Head of caudate nucleus (tissue), 42 donors: ENCODE data around the gene OR10G7.
"Not testable (repeated sequence)": the region's sequence is repeated elsewhere in the genome, so short reads cannot be mapped to it uniquely, and the experiment has no call there.

Source experiments
- DNase-seq, 42 donors: peaks; one replicate each; pipeline versions ENCODE4 v3.0.0 to v3.0.0-alpha.2; 2020 to 2021; ENCODE audit warnings: mixed read lengths in 7 of 42
- intact Hi-C: fragments of 100-400 bp; cut with DNase I; formaldehyde crosslinking; loops from one replicate; pipeline ENCODE4 v1.15.0; 2022

Gene OR10G7

GRCh38 chr11:124052966-124053365 lies 11.8 kb upstream of the OR10G7 start:
- no peak for DNase-seq
- intact Hi-C loops, result no loop called here

GRCh38 chr11:124050748-124051147 lies 9.6 kb upstream of the OR10G7 start:
- no peak for DNase-seq
- intact Hi-C loops, result no loop called here

GRCh38 chr11:124043420-124043819 lies 2.3 kb upstream of the OR10G7 start:
- intact Hi-C loops, result no loop called here
- no peak for DNase-seq

- no peak for DNase-seq
- intact Hi-C loops, result no loop called here
Measured at GRCh38 chr11:124039557-124039956, 1.6 kb downstream of the OR10G7 start.

GRCh38 chr11:124036666-124037065 lies 4.5 kb downstream of the OR10G7 start:
- no peak for DNase-seq
- intact Hi-C loops, result no loop called here

- DNase-seq, result no peak
- intact Hi-C loops, result no loop called here
Measured at GRCh38 chr11:124026498-124026897, 14.6 kb downstream of the OR10G7 start, which contains the start of gene OR10G8. Gene OR10G8 (plus strand): TSS chr11:124026798. CDS start chr11:124029623, 2,825 bp downstream.

- intact Hi-C loops, DNase-seq: not testable (repeated sequence)
Measured at GRCh38 chr11:124015837-124016236, 25.3 kb downstream of the OR10G7 start.

GRCh38 chr11:124012697-124013096 lies 28.4 kb downstream of the OR10G7 start, which contains the start of gene OR10G4:
Gene OR10G4 (plus strand): TSS chr11:124012997. CDS start chr11:124015575, 2,578 bp downstream.
- no peak for DNase-seq
- intact Hi-C loops, result no loop called here

- DNase-seq, result no peak
- intact Hi-C loops, result no loop called here
Measured at GRCh38 chr11:123995119-123995518, 46.0 kb downstream of the OR10G7 start, which contains the start of gene OR10G6. Gene OR10G6 (minus strand): TSS chr11:123995161. CDS start chr11:123995161, 0 bp downstream.
